ENCODE results near the gene PSMF1.
A peak's percentile ranks its signal among the peaks of the same experiment; 100 is the strongest.

PSMF1 gene

GRCh38 chr20:1189827-1190226, 71.4 kb downstream of the PSMF1 start:
- DNase-seq (ENCODE audit: low read depth in 2 of 2) = no peak

GRCh38 chr20:1190847-1191246, 72.4 kb downstream of the PSMF1 start:
- DNase-seq (ENCODE audit: low read depth in 2 of 2) = no peak

- DNase-seq (ENCODE audit: low read depth in 2 of 2) = no peak
Measured at GRCh38 chr20:1191299-1191698, 72.9 kb downstream of the PSMF1 start.

GRCh38 chr20:1195226-1195625, 76.8 kb downstream of the PSMF1 start:
- no peak for DNase-seq (ENCODE audit: low read depth in 2 of 2)

- DNase-seq (ENCODE audit: low read depth in 2 of 2) = no peak
Measured at GRCh38 chr20:1196634-1197033, 78.2 kb downstream of the PSMF1 start.

GRCh38 chr20:1197801-1198200, 79.4 kb downstream of the PSMF1 start:
- DNase-seq (ENCODE audit: low read depth in 2 of 2) = no peak

- no peak for DNase-seq (ENCODE audit: low read depth in 2 of 2)
Measured at GRCh38 chr20:1198751-1199150, 80.3 kb downstream of the PSMF1 start.

- DNase-seq (ENCODE audit: low read depth in 2 of 2) = no peak
Measured at GRCh38 chr20:1199212-1199873, 80.9 kb downstream of the PSMF1 start.

- DNase-seq (ENCODE audit: low read depth in 2 of 2) = no peak
Measured at GRCh38 chr20:1199964-1200363, 81.6 kb downstream of the PSMF1 start.

GRCh38 chr20:1202762-1203504, 84.5 kb downstream of the PSMF1 start, which contains the start of gene C20orf202:
TSS of gene C20orf202 (plus strand) at chr20:1203454. CDS start at chr20:1203586, 132 bp downstream.
- DNase-seq (ENCODE audit: low read depth in 2 of 2) = no peak

GRCh38 chr20:1203630-1204029, 85.2 kb downstream of the PSMF1 start:
- DNase-seq (ENCODE audit: low read depth in 2 of 2) = no peak

- DNase-seq (ENCODE audit: low read depth in 2 of 2) = no peak
Measured at GRCh38 chr20:1204113-1204512, 85.7 kb downstream of the PSMF1 start.

- DNase-seq (ENCODE audit: low read depth in 2 of 2) = no peak
Measured at GRCh38 chr20:1204576-1204975, 86.2 kb downstream of the PSMF1 start.

- no peak for DNase-seq (ENCODE audit: low read depth in 2 of 2)
Measured at GRCh38 chr20:1205802-1206201, 87.4 kb downstream of the PSMF1 start.

GRCh38 chr20:1206366-1207148, 88.2 kb downstream of the PSMF1 start:
- DNase-seq (ENCODE audit: low read depth in 2 of 2) = no peak

GRCh38 chr20:1207293-1207878, 89.0 kb downstream of the PSMF1 start:
- no peak for DNase-seq (ENCODE audit: low read depth in 2 of 2)

- no peak for DNase-seq (ENCODE audit: low read depth in 2 of 2)
Measured at GRCh38 chr20:1209447-1210387, 91.3 kb downstream of the PSMF1 start.

GRCh38 chr20:1210501-1210900, 92.1 kb downstream of the PSMF1 start:
- no peak for DNase-seq (ENCODE audit: low read depth in 2 of 2)

- no peak for DNase-seq (ENCODE audit: low read depth in 2 of 2)
Measured at GRCh38 chr20:1212023-1212422, 93.6 kb downstream of the PSMF1 start.

- DNase-seq (ENCODE audit: low read depth in 2 of 2) = peak in 1 of 2 donors; percentile 54
Measured at GRCh38 chr20:1212607-1213396, 94.4 kb downstream of the PSMF1 start.
